Posterior vena cava (tissue), 2 donors: ENCODE measurements around the gene RETREG1. TPM values are rescaled to one million over a fixed set of nuclear protein-coding genes. Genes with fewer than 3 reads are reported as not detected.
"Not testable (repeated sequence)": the region's sequence is repeated elsewhere in the genome, so short reads cannot be mapped to it uniquely, and the experiment has no call there.

Experiments
- DNase-seq: peaks from one replicate; pipeline ENCODE4 v3.0.0-alpha.2; 2020; ENCODE audit warnings: low spot score
- intact Hi-C, 2 donors: fragments of 100-400 bp; cut with DNase I; formaldehyde crosslinking; loops; one replicate each; pipeline versions ENCODE4 v1.14.1 to v1.14.2; 2022 to 2023
- total RNA-seq, 2 donors: library from RNA; stranded (reverse); fragmentation: NEBNext Ultra II Directional; extraction: Animal tissue kit (Norgen Biotek cat#: 25700); gene quantifications; one replicate each; pipeline ENCODE4 v1.2.1, GENCODE V29; 2021
- donor health status: DM: yes; HTN: yes; CAD: no.
- donor health status: DM: yes; HTN: yes; CAD: no.

Gene RETREG1
- total RNA-seq, 2 donors from 2014 or later: 5.4 to 10.9 TPM

- intact Hi-C loops: no loop called here
- DNase-seq: no peak
These were observed 74.6 kb downstream of the RETREG1 start for GRCh38 chr5:16542236-16542635.

- DNase-seq, intact Hi-C loops: not testable (repeated sequence)
These were observed 75.2 kb downstream of the RETREG1 start for GRCh38 chr5:16541592-16541991.

GRCh38 chr5:16540421-16540820 is 76.4 kb downstream of the RETREG1 start:
- no peak for DNase-seq
- intact Hi-C loops: no loop called here

GRCh38 chr5:16539169-16539666 is 77.6 kb downstream of the RETREG1 start:
- intact Hi-C loops: no loop called here
- peak; percentile 91 for DNase-seq

- no peak for DNase-seq
- intact Hi-C loops: no loop called here
These were observed 78.8 kb downstream of the RETREG1 start for GRCh38 chr5:16538006-16538405.

GRCh38 chr5:16536818-16537217 is 80.0 kb downstream of the RETREG1 start:
- DNase-seq: no peak
- intact Hi-C loops: no loop called here

GRCh38 chr5:16536246-16536645 is 80.6 kb downstream of the RETREG1 start:
- intact Hi-C loops: no loop called here
- no peak for DNase-seq

GRCh38 chr5:16534280-16534679 is 82.5 kb downstream of the RETREG1 start:
- DNase-seq: no peak

GRCh38 chr5:16531063-16531648 is 85.6 kb downstream of the RETREG1 start:
- intact Hi-C loops: no loop called here
- DNase-seq: no peak

More at GRCh38 chr5:16534280-16534679, 82.5 kb downstream of the RETREG1 start:
- intact Hi-C loops: no loop called here

- no peak for DNase-seq
- intact Hi-C loops: no loop called here
These were observed 87.5 kb downstream of the RETREG1 start for GRCh38 chr5:16529306-16529705.

- intact Hi-C loops: no loop called here
- no peak for DNase-seq
These were observed 88.3 kb downstream of the RETREG1 start for GRCh38 chr5:16528382-16529110.

GRCh38 chr5:16525651-16526050 is 91.1 kb downstream of the RETREG1 start:
- no peak for DNase-seq
- intact Hi-C loops: no loop called here

GRCh38 chr5:16524286-16524685 is 92.5 kb downstream of the RETREG1 start:
- no peak for DNase-seq

GRCh38 chr5:16521521-16522483 is 95.0 kb downstream of the RETREG1 start:
- intact Hi-C loops: no loop called here
- no peak for DNase-seq

More at GRCh38 chr5:16524286-16524685, 92.5 kb downstream of the RETREG1 start:
- intact Hi-C loops: no loop called here

GRCh38 chr5:16520841-16521240 is 96.0 kb downstream of the RETREG1 start:
- intact Hi-C loops: no loop called here
- DNase-seq: no peak

- intact Hi-C loops: no loop called here
- no peak for DNase-seq
These were observed 97.4 kb downstream of the RETREG1 start for GRCh38 chr5:16519435-16519834.

GRCh38 chr5:16518606-16519005 is 98.2 kb downstream of the RETREG1 start:
- intact Hi-C loops: no loop called here
- no peak for DNase-seq

- intact Hi-C loops: no loop called here
- DNase-seq: no peak
These were observed 101.3 kb downstream of the RETREG1 start for GRCh38 chr5:16515532-16515931.

- DNase-seq: no peak
- intact Hi-C loops: no loop called here
These were observed 106.7 kb downstream of the RETREG1 start for GRCh38 chr5:16510098-16510497.
